ENCODE measurements around the gene ARHGAP26.

The ARHGAP26 gene

GRCh38 chr5:143263272-143263810 is 493.2 kb downstream of the ARHGAP26 start:
- DNase-seq, result no peak

- DNase-seq, result no peak
These were observed 495.8 kb downstream of the ARHGAP26 start for GRCh38 chr5:143265995-143266394.

GRCh38 chr5:143267186-143267585 is 497.0 kb downstream of the ARHGAP26 start:
- DNase-seq, result no peak

GRCh38 chr5:143268388-143268787 is 498.2 kb downstream of the ARHGAP26 start:
- DNase-seq, result no peak

GRCh38 chr5:143271431-143271830 is 501.3 kb downstream of the ARHGAP26 start:
- no peak for DNase-seq

GRCh38 chr5:143274952-143275351 is 504.8 kb downstream of the ARHGAP26 start:
- DNase-seq, result no peak

- DNase-seq, result no peak
These were observed 505.6 kb downstream of the ARHGAP26 start for GRCh38 chr5:143275512-143276363.

GRCh38 chr5:143277536-143277935 is 507.4 kb downstream of the ARHGAP26 start:
- no peak for DNase-seq

All from stimulated activated CD4-positive, alpha-beta T cell treated with anti-CD3 and anti-CD28 coated beads, Interleukin-4, amount 100 ng/mL, for 24 hours (primary cell).